HepG2 (cell line): ENCODE measurements around the gene MECR. TPM values are rescaled to one million over a fixed set of nuclear protein-coding genes. Genes with fewer than 3 reads are reported as not detected.

Experiments used
- ATAC-seq: fragments of 200-7000 bp; cut with Tn5 transposase; 3 replicates; pipeline ENCODE4 v1.9.1; 2020; ENCODE audit warnings: mild to moderate bottlenecking, moderate library complexity
- BruUV-seq: library from RNA; stranded (reverse); fragments of 400-500 nt; replicated peaks from 2 replicates; lab custom pipeline; 2021; lab: Mats Ljungman, UMichigan
- CTCF ChIA-PET: fragments of 300-600 bp; formaldehyde crosslinking; extraction: SDS; loops from one replicate; lab custom pipeline; 2021; ENCODE audit warnings: low total read pairs, inconsistent platforms, low intra/inter-chr PET ratio; lab: Yijun Ruan, JAX
- POLR2A ChIA-PET: fragments of 350-600 bp; sonication (Branson Sonifier 250); formaldehyde crosslinking; loops from one replicate; lab custom pipeline; 2020; ENCODE audit warnings: antibody characterized with exemption, inconsistent platforms; lab: Yijun Ruan, JAX
- DNase-seq: peaks from one replicate; pipeline ENCODE4 v3.0.0-alpha.2; 2015; ENCODE audit warnings: low spot score
- FAIRE-seq: peaks from 3 replicates; lab custom pipeline; 2011; peaks lifted over from hg19 to GRCh38; lab: Jason Lieb, UNC
- H2AFZ ChIP-seq: one replicate; pipeline ENCODE4 v1.6.1; 2011; ENCODE audit warnings: low read length, inconsistent platforms
- H3K27ac ChIP-seq: fragments of 300-600 bp; 3 replicates; pipeline ENCODE4 v1.8.0; 2011; ENCODE audit warnings: mixed run types, mild to moderate bottlenecking, mixed read lengths, low read length, inconsistent platforms; ENCODE audit not compliant: insufficient read depth; ENCODE audit errors: extremely low read length
- H3K27me3 ChIP-seq, 2 experiments: fragments of 200-600 bp in 1 of 2; 2 replicates in 1 of 2; 3 replicates in 1 of 2; pipeline versions ENCODE4 v1.6.0 to v1.8.0; 2011; ENCODE audit warnings: low read length in 2 of 2, mild to moderate bottlenecking in 2 of 2, moderate library complexity in 2 of 2, inconsistent platforms in 1 of 2; ENCODE audit not compliant: insufficient read depth in 2 of 2, control insufficient read depth in 1 of 2
- H3K36me3 ChIP-seq, 2 experiments: fragments of 200-600 bp in 1 of 2; replicated peaks in 1 of 2; 2 replicates in 1 of 2; 3 replicates in 1 of 2; pipeline versions ENCODE4 v1.5.1 to v1.8.0; 2011; ENCODE audit warnings: low read length in 2 of 2, inconsistent platforms in 1 of 2; ENCODE audit not compliant: insufficient read depth in 2 of 2, control insufficient read depth in 1 of 2
- H3K4me1 ChIP-seq: 2 replicates; pipeline ENCODE4 v1.5.1; 2012; ENCODE audit warnings: low read length, inconsistent platforms; ENCODE audit not compliant: insufficient read depth
- H3K4me2 ChIP-seq: 2 replicates; pipeline ENCODE4 v1.6.0; 2011; ENCODE audit warnings: low read depth, low read length, inconsistent platforms
- H3K4me3 ChIP-seq, 3 experiments: fragments of 200-600 bp in 1 of 3; sonication (generic), shearing (Covaris generic) in 1 of 3; replicated peaks in 1 of 3; 2 replicates each; pipeline ENCODE4 v1.5.1; 2011 to 2016; ENCODE audit warnings: low read length in 3 of 3, inconsistent platforms in 2 of 3, low read depth in 2 of 3, mild to moderate bottlenecking in 2 of 3, control low read depth in 1 of 3, mixed read lengths in 1 of 3; ENCODE audit not compliant: insufficient read depth in 1 of 3
- H3K79me2 ChIP-seq: one replicate; pipeline ENCODE4 v1.6.1; 2011; ENCODE audit warnings: low read length, inconsistent platforms; ENCODE audit not compliant: insufficient read depth
- H3K9ac ChIP-seq: 2 replicates; pipeline ENCODE4 v1.6.0; 2011; ENCODE audit warnings: mild to moderate bottlenecking, low read depth, low read length, inconsistent platforms; ENCODE audit not compliant: insufficient read depth
- H3K9me3 ChIP-seq: 2 replicates; pipeline ENCODE4 v1.5.1; 2012; ENCODE audit warnings: mild to moderate bottlenecking, low read length
- H4K20me1 ChIP-seq: 2 replicates; pipeline ENCODE4 v1.6.0; 2011; ENCODE audit warnings: inconsistent platforms, mild to moderate bottlenecking, low read length, moderate library complexity; ENCODE audit not compliant: insufficient read depth
- ARID4A ChIP-seq: sonication (generic); formaldehyde crosslinking; IDR thresholded peaks from 2 replicates; pipeline ENCODE4 v1.5.0; 2020; ENCODE audit warnings: mild to moderate bottlenecking, missing genetic modification reagents, borderline replicate concordance
- CERS6 ChIP-seq: sonication (generic); formaldehyde crosslinking; IDR thresholded peaks from 2 replicates; pipeline ENCODE4 v1.5.0; 2020; ENCODE audit warnings: missing genetic modification reagents
- CREBL2 ChIP-seq: sonication (generic); formaldehyde crosslinking; IDR thresholded peaks from 2 replicates; pipeline ENCODE4 v1.8.1; 2023; ENCODE audit warnings: missing genetic modification reagents, mild to moderate bottlenecking, borderline replicate concordance
- DNMT3B ChIP-seq: conservative IDR thresholded peaks from 2 replicates; pipeline ENCODE4 v1.6.1; 2016; ENCODE audit warnings: missing biosample characterization, control low read depth
- HDAC1 ChIP-seq: sonication (generic); formaldehyde crosslinking; IDR thresholded peaks from 2 replicates; pipeline ENCODE4 v1.5.1; 2020; ENCODE audit warnings: mild to moderate bottlenecking, missing genetic modification reagents
- KAT2B ChIP-seq: fragments of 150-350 bp; IDR thresholded peaks from 2 replicates; pipeline ENCODE4 v1.6.1; 2014; ENCODE audit warnings: low read depth, low read length, borderline replicate concordance
- SP1 ChIP-seq, 2 experiments: fragments of 450-650 bp in 1 of 2; sonication (generic) in 1 of 2; formaldehyde crosslinking in 1 of 2; IDR thresholded peaks; 2 replicates each; pipeline versions ENCODE4 v1.4.0 to v1.6.1; 2016 to 2020; ENCODE audit warnings: missing genetic modification reagents in 1 of 2
- TGIF2 ChIP-seq: IDR thresholded peaks from 2 replicates; pipeline ENCODE4 v1.6.1; 2016; ENCODE audit warnings: control low read depth, missing compliant biosample characterization
- U2AF2 ChIP-seq: fragments of 200-400 bp; formaldehyde crosslinking; IDR thresholded peaks from 2 replicates; pipeline ENCODE4 v1.6.1; 2017; ENCODE audit warnings: low read depth, mild to moderate bottlenecking, low read length
- ZBTB39 ChIP-seq: sonication (generic); formaldehyde crosslinking; IDR thresholded peaks from 2 replicates; pipeline ENCODE4 v1.5.0; 2020; ENCODE audit warnings: missing genetic modification reagents
- ZFP62 ChIP-seq: sonication (generic); formaldehyde crosslinking; IDR thresholded peaks from 2 replicates; pipeline ENCODE4 v1.4.0; 2020; ENCODE audit warnings: missing genetic modification reagents
- ZNF18 ChIP-seq: sonication (generic); formaldehyde crosslinking; IDR thresholded peaks from 2 replicates; pipeline ENCODE4 v1.8.0; 2022; ENCODE audit warnings: mild to moderate bottlenecking, missing genetic modification reagents; ENCODE audit not compliant: insufficient replicate concordance
- ZNF20 ChIP-seq: sonication (generic); formaldehyde crosslinking; IDR thresholded peaks from 2 replicates; pipeline ENCODE4 v1.4.0; 2020; ENCODE audit warnings: mild to moderate bottlenecking, moderate library complexity, missing genetic modification reagents
- ZNF496 ChIP-seq: sonication (generic); formaldehyde crosslinking; IDR thresholded peaks from 2 replicates; pipeline ENCODE4 v1.8.1; 2023; ENCODE audit warnings: mild to moderate bottlenecking, moderate library complexity, missing genetic modification reagents; ENCODE audit not compliant: insufficient replicate concordance
- WGBS: methylation state at CpG from one replicate; pipeline ENCODE4 v1.1.6; 2017; ENCODE audit warnings: low lambda C conversion rate; 5-methylcytosine and 5-hydroxymethylcytosine counted together
- in situ Hi-C: cut with HindIII; loops from 2 replicates; pipeline ENCODE4 v1.10.0; 2017; ENCODE audit warnings: low pct_unique_long_range_greater_than_20kb; ENCODE audit not compliant: extremely low pct_ligation_motif_present
- intact Hi-C: fragments of 100-400 bp; cut with micrococcal nuclease; formaldehyde crosslinking; loops from one replicate; pipeline ENCODE4 v1.10.0; 2022; ENCODE audit not compliant: unreplicated experiment
- polyA plus RNA-seq, 8 experiments: library from polyadenylated mRNA; depleted of rRNA in 3 of 8; stranded (reverse) in 7 of 8; unstranded in 1 of 8; fragments of >200 nt; fragmentation: Illumina TruSeq in 4 of 8; extraction: Trizol in 4 of 8; gene quantifications; 2 replicates each; pipeline versions ENCODE4 v1.2.1 to v1.2.3, GENCODE V29; 2011 to 2016; ENCODE audit warnings: low read depth in 4 of 8, missing spikeins in 1 of 8, mixed read lengths in 1 of 8; ENCODE audit not compliant: insufficient read depth in 1 of 8
- total RNA-seq, 5 experiments: library from RNA; depleted of rRNA; stranded (reverse); fragments of >200 nt; fragmentation: Illumina TruSeq; extraction: Trizol; gene quantifications; 2 replicates each; pipeline ENCODE4 v1.2.3, GENCODE V29; 2016; ENCODE audit warnings: low read depth in 1 of 5

MECR gene
- total and polyA plus RNA-seq, 2 of the 13 experiments (the other 11 are each of a cell fraction or from before 2014, with no cell fraction given), result 18.8 to 24.9 TPM

- CTCF ChIA-PET, result no interaction called here
- H3K27me3 ChIP-seq, result no peaks in the 10 kb centered on the region
- H4K20me1 ChIP-seq, result peaks cover 5% of the 10 kb centered on the region; the same call in 1 of the 2 replicates
- POLR2A ChIA-PET, result interaction anchor here (1.2 kb wide), 1 partner anchor 25 kb away, joined by 4 read pairs; the partner anchor contains the start of gene SRSF4
- DNase-seq (no peak), FAIRE-seq (no peak), ATAC-seq (no peak)
- H2AFZ ChIP-seq, result no peak overlapping the region
- no peak overlapping the region for H3K4me2 ChIP-seq
- H3K9me3 ChIP-seq, result no peaks in the 10 kb centered on the region
- no peak overlapping the region for H3K9ac ChIP-seq
- WGBS, result 97% methylated on average over 3 of the region's 3 CpGs
- H3K79me2 ChIP-seq, result peaks cover 10% of the 10 kb centered on the region
- no TSS peak for BruUV-seq
- no peak overlapping the region for H3K4me3 ChIP-seq
- H3K27ac ChIP-seq, result no peak overlapping the region
- H3K4me1 ChIP-seq, result peaks cover 8% of the 10 kb centered on the region
- in situ Hi-C loops (no loop called here), intact Hi-C loops (no loop called here)
- peaks cover 15 to 82% of the 10 kb centered on the region in 2 experiments for H3K36me3 ChIP-seq
- TF ChIP-seq ZBTB39 (CRISPR knock-in tag) (no peak), DNMT3B (CRISPR knock-in tag) (no peak), CREBL2 (no peak), TGIF2 (CRISPR knock-in tag) (no peak), U2AF2 (no peak), ZFP62 (CRISPR knock-in tag) (no peak), CERS6 (no peak), HDAC1 (no peak), ZNF20 (CRISPR knock-in tag) (no peak), ZNF496 (CRISPR knock-in tag) (no peak), ZNF18 (CRISPR knock-in tag) (no peak), KAT2B (no peak), ARID4A (no peak), SP1 (IDR thresholded peaks at IDR 0.05) (no peak), SP1 (CRISPR knock-in tag; IDR thresholded peaks at IDR 0.05) (no peak)
Observed at GRCh38 chr1:29157269-29157601, 73.5 kb downstream of the MECR start.
